Heart left ventricle (tissue), 16 donors: ENCODE measurements around the gene NFATC1. TPM values are rescaled to one million over a fixed set of nuclear protein-coding genes. Genes with fewer than 3 reads are reported as not detected.

Experiments used
- ATAC-seq, 4 donors: fragments of 200-7000 bp; cut with Tn5 transposase; one replicate each; pipeline ENCODE4 v1.9.1; 2020 to 2022; ENCODE audit warnings: moderate library complexity in 4 of 4, mild to moderate bottlenecking in 3 of 4, moderate number of reproducible peaks in 1 of 4
- DNase-seq, 5 donors: peaks; one replicate each; pipeline ENCODE4 v3.0.0-alpha.2; 2020
- H3K27ac ChIP-seq, 12 donors: fragments of 200-600 bp; sonication (generic) in 4 of 12; one replicate each; pipeline versions ENCODE4 v1.5.0 to v1.8.0; 2016 to 2022; ENCODE audit warnings: mild to moderate bottlenecking in 2 of 12
- H3K27me3 ChIP-seq, 9 donors: fragments of 200-600 bp; sonication (generic) in 2 of 9; one replicate each; pipeline versions ENCODE4 v1.5.1 to v1.8.0; 2016 to 2022; ENCODE audit warnings: mild to moderate bottlenecking in 3 of 9
- H3K36me3 ChIP-seq, 9 donors: fragments of 200-600 bp; sonication (generic) in 2 of 9; one replicate each; pipeline versions ENCODE4 v1.5.0 to v1.8.0; 2018 to 2022; ENCODE audit warnings: mild to moderate bottlenecking in 2 of 9
- H3K4me1 ChIP-seq, 12 donors: fragments of 200-600 bp; sonication (generic) in 4 of 12; one replicate each; pipeline versions ENCODE4 v1.5.0 to v1.8.0; 2016 to 2022; ENCODE audit warnings: mild to moderate bottlenecking in 3 of 12
- H3K4me3 ChIP-seq, 12 donors: fragments of 200-600 bp; sonication (generic) in 4 of 12; one replicate each; pipeline versions ENCODE4 v1.5.0 to v1.8.0; 2017 to 2022; ENCODE audit warnings: mild to moderate bottlenecking in 9 of 12, moderate library complexity in 4 of 12
- H3K9me3 ChIP-seq, 12 donors: fragments of 200-600 bp; sonication (generic) in 4 of 12; one replicate each; pipeline versions ENCODE4 v1.5.0 to v1.8.0; 2016 to 2022; ENCODE audit warnings: mild to moderate bottlenecking in 1 of 12
- POLR2A ChIP-seq, 2 donors: fragments of 450-650 bp; IDR thresholded peaks; one replicate each; pipeline ENCODE4 v1.6.1; 2017; ENCODE audit warnings: antibody characterized with exemption in 2 of 2, mild to moderate bottlenecking in 2 of 2, moderate library complexity in 2 of 2
- WGBS, 4 donors: extraction: QIAGEN DNeasy Blood & Tissue Kit in 2 of 4; methylation state at CpG; one replicate each; pipeline versions ENCODE4 v1.1.5 to v1.1.7; 2013 to 2018; 5-methylcytosine and 5-hydroxymethylcytosine counted together
- intact Hi-C, 10 donors: fragments of 100-400 bp; cut with DNase I; formaldehyde crosslinking; loops; one replicate each; pipeline versions ENCODE4 v1.11.1 to v1.14.2; 2022
- polyA plus RNA-seq, 2 donors: library from polyadenylated mRNA; stranded (reverse); fragments of 200-250 nt; gene quantifications; one replicate each; pipeline ENCODE4 v1.2.3, GENCODE V29; 2013
- total RNA-seq, 9 donors: library from RNA; depleted of rRNA in 2 of 9; stranded (reverse); fragments of >200 nt in 2 of 9; fragmentation: NEBNext Ultra II Directional in 3 of 9; extraction: Animal tissue kit (Norgen Biotek cat#: 25700) in 3 of 9; gene quantifications; one replicate each; pipeline versions ENCODE4 v1.1.0 to v1.2.4, GENCODE V29; 2016 to 2023
- TF ChIP-seq, protein P1 (sequence below), 12 donors: fragments of 200-600 bp; sonication (generic) in 4 of 12; IDR thresholded peaks; one replicate each; pipeline versions ENCODE4 v1.5.0 to v1.8.0; 2018 to 2022; ENCODE audit warnings: antibody characterized with exemption in 12 of 12, mild to moderate bottlenecking in 5 of 12
- donor health status: ischemic (EF 13 %, LVEDD 7.1; RV severe dilation, severe dysfunction).
- donor health status: healthy with polysubstance abuse.
- donor health status: DM: no; HTN: yes; CAD: no.
- donor health status: DM: no; HTN: no; CAD: no.
- donor health status: ischemic (EF 25% LVEDD 6.9; RV normal size, moderate dysfunction).
- donor health status: ischemic (EF 25% LVEDD 5.7; RV mildly dilated, moderate dysfunction).
- donor health status: healthy.
- donor health status: DM: yes; HTN: yes; CAD: no.
- donor health status: ischemic (EF 35%, LVEDD 5.7; RV mildly dilated, moderate dysfunction).
- donor health status: nonischemic (EF 11% LVEDD 7.7; RV severe dilation, severe dysfunction).
- donor health status: DM: yes; HTN: yes; CAD: no.
- donor health status: PGD.
- donor health status: ischemic (EF 29% LVEDD 5.4; RV normal size, mild dysfunction).
- donor health status: nonischemic (EF 23%, LVEDD 6.1; RV moderate dilation, normal function).

The NFATC1 gene
- total and polyA plus RNA-seq, 11 donors = 6.5 to 26.7 (median 15.3) TPM

DNA sequence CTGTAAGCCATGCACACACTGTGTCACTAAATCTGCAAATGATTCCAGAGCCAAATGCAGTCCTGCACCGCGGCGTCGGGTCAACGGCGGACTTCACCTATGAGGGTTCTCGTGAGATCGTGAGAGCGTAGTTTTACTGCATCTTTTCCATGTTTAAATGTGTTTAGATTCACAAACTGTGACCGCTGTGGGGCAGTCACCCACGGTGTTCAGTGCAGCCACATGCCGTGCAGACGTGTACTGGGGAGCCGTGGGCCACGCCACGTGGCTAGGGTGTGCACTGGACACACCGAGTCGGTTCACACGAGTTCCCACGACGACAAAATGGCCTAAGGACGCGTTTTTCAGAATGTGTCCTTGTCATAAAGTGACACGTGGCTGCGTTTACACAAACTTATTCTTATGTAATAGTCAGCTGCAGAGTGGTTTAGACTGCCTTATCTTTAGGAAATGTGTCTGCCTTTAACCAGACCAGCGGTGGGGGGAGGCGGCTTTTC, 34.1 kb downstream of the NFATC1 start:
- H3K27me3 ChIP-seq = no peaks in the 10 kb centered on the region
- intact Hi-C loops = no loop called here
- no peaks in the 10 kb centered on the region for H3K9me3 ChIP-seq
- H3K36me3 ChIP-seq = peaks cover 0 to 25% (median 16%) of the 10 kb centered on the region in 9 donors
- ATAC-seq = no peak
- H3K4me3 ChIP-seq = no peak overlapping the region
- WGBS, 4 donors = 83 to 88% (median 85%) methylated on average over 27 of the region's 27 CpGs
- no peak for DNase-seq
- peaks cover 0 to 5% (median 0%) of the 10 kb centered on the region in 12 donors for H3K4me1 ChIP-seq
- H3K27ac ChIP-seq = no peak overlapping the region
- no peak for TF ChIP-seq POLR2A (IDR thresholded peaks at IDR 0.05)
- TF ChIP-seq, protein P1, sequence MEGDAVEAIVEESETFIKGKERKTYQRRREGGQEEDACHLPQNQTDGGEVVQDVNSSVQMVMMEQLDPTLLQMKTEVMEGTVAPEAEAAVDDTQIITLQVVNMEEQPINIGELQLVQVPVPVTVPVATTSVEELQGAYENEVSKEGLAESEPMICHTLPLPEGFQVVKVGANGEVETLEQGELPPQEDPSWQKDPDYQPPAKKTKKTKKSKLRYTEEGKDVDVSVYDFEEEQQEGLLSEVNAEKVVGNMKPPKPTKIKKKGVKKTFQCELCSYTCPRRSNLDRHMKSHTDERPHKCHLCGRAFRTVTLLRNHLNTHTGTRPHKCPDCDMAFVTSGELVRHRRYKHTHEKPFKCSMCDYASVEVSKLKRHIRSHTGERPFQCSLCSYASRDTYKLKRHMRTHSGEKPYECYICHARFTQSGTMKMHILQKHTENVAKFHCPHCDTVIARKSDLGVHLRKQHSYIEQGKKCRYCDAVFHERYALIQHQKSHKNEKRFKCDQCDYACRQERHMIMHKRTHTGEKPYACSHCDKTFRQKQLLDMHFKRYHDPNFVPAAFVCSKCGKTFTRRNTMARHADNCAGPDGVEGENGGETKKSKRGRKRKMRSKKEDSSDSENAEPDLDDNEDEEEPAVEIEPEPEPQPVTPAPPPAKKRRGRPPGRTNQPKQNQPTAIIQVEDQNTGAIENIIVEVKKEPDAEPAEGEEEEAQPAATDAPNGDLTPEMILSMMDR (IDR thresholded peaks at IDR 0.05) = no peak

DNA sequence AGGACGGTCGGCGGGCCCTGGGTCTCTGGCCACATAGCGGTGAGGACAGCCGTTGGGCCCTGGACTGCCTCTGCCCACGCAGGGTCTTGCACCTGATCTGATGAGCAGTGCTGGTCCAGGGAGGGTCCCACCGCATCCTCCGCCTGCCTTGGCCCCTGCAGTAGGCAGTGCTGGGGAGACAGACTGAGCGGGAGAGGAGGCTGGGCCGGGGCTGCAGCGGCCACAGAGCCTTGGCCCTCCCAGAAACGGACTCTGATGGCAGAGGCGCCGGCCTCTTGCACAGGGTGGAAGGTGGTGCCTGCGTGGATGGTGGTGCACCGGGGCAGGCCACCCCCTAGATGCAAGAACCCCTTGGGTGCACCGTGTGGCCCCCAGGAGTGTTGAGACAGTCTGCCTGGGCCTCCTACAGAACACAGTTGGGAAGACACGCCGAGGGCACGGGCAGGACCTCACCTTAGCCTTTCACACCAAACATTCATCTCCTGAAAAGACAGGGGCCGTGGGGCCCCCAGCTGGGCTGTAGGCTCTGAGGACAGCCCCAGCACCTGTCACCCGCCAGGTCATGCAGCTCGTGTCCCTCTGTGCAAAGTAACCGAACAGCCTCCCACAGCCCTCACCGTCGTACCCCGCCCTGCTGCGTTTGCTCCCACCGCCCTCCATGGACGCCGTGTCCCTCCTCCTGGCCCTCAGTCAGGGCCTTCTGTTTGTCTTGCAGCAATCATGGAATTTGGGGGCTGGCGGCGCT, 36.8 kb downstream of the NFATC1 start:
- ATAC-seq (peak in 1 of 4 donors; percentile 18), DNase-seq (no peak)
- no peak overlapping the region for H3K4me3 ChIP-seq
- no peaks in the 10 kb centered on the region for H3K9me3 ChIP-seq
- WGBS, 4 donors = 95 to 96% (median 95%) methylated on average over 22 to 33 of the region's 33 CpGs
- TF ChIP-seq, protein P1 (IDR thresholded peaks at IDR 0.05) = no peak
- TF ChIP-seq POLR2A (IDR thresholded peaks at IDR 0.05) = no peak
- no peaks in the 10 kb centered on the region for H3K27me3 ChIP-seq
- H3K4me1 ChIP-seq = peaks cover 0 to 5% (median 0%) of the 10 kb centered on the region in 12 donors
- peaks cover 0 to 27% (median 16%) of the 10 kb centered on the region in 9 donors for H3K36me3 ChIP-seq
- no peak overlapping the region for H3K27ac ChIP-seq
- intact Hi-C loops = no loop called here

DNA sequence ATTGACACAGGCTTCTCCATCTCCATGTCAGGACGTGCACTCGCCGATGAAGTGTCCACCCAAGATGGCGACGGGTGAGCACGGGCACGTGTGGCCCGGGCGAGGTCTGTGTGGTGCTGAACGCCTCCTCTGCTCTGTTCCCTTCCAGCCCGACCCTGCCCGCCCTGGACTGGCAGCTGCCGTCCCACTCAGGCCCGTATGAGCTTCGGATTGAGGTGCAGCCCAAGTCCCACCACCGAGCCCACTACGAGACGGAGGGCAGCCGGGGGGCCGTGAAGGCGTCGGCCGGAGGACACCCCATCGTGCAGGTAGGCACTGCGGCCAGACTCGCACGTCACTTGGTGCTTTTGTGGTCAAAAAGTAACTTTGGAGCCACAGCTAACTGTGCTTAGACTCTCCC, 37.7 kb downstream of the NFATC1 start:
- intact Hi-C loops = no loop called here
- no peak for ATAC-seq
- DNase-seq = no peak
- Histone ChIP-seq H3K27me3 (no peaks in the 10 kb centered on the region), H3K4me3 (no peak overlapping the region), H3K36me3 (peaks cover 0 to 27% (median 16%) of the 10 kb centered on the region in 9 donors), H3K27ac (no peak overlapping the region), H3K9me3 (no peaks in the 10 kb centered on the region), H3K4me1 (peaks cover 0 to 5% (median 0%) of the 10 kb centered on the region in 12 donors)
- TF ChIP-seq POLR2A (IDR thresholded peaks at IDR 0.05) = no peak
- TF ChIP-seq, protein P1 (IDR thresholded peaks at IDR 0.05) = no peak
- WGBS, 4 donors = 96 to 99% (median 97%) methylated on average over 27 of the region's 27 CpGs

DNA sequence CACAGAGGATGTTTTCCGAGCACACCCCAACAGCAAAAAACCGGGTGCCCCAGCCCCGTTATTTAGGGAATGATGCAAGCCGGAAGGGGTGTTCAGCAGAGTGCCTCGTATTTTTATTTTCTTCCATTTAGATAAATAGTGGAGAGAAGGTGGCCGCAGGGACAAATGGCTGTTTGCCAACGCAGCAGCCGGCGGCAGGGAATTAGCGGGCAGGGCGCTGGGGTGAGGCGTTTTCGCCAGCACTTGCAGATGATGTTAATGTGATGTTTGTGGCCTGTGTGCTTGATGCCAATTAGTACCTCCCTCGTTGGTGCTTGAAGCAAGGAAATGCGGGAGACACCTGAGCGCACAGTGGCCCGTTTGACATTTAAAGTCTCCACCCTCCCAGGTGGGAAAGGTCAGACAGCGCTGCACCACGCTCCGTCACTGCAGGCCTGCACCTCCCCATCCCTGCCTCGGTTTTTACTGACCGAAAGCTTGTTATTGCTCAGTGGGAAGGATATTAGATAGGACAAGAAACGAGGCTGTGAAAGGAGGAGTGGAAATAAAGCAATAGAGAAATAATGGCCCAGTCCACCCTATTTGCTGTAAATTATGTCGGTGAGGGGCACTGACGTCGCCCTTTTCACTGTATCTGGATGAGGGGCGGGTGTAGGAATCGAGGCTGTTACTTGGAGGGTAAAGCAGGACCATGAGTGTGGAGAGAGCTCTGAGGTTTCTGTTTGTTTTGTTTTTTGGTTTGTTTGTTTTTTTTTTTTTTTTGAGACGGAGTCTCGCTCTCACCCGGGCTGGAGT, 39.1 kb downstream of the NFATC1 start:
- TF ChIP-seq, protein P1 (IDR thresholded peaks at IDR 0.05) = no peak
- TF ChIP-seq POLR2A (IDR thresholded peaks at IDR 0.05) = no peak
- Histone ChIP-seq H3K27ac (no peak overlapping the region), H3K36me3 (peaks cover 0 to 27% (median 17%) of the 10 kb centered on the region in 9 donors), H3K4me1 (peaks cover 0 to 5% (median 0%) of the 10 kb centered on the region in 12 donors), H3K4me3 (no peak overlapping the region), H3K27me3 (no peaks in the 10 kb centered on the region), H3K9me3 (no peaks in the 10 kb centered on the region)
- WGBS, 4 donors = 91 to 94% (median 92%) methylated on average over 31 of the region's 31 CpGs
- intact Hi-C loops = no loop called here
- DNase-seq = no peak
- no peak for ATAC-seq
